Mucosa of rectum (tissue), 2 donors: Measurements from ENCODE around the gene C11orf97.

Experiments used
- H3K27ac ChIP-seq, 2 donors: one replicate each; pipeline ENCODE4 v1.7.0; 2013; ENCODE audit warnings: inconsistent platforms in 2 of 2, low read depth in 2 of 2, low read length in 2 of 2
- H3K27me3 ChIP-seq, 2 donors: one replicate each; pipeline ENCODE4 v1.7.0; 2013; ENCODE audit warnings: low read length in 2 of 2; ENCODE audit not compliant: control insufficient read depth in 2 of 2, insufficient read depth in 2 of 2
- H3K36me3 ChIP-seq, 2 donors: one replicate each; pipeline ENCODE4 v1.7.0; 2013; ENCODE audit warnings: low read length in 2 of 2; ENCODE audit not compliant: control insufficient read depth in 2 of 2, insufficient read depth in 2 of 2
- H3K4me1 ChIP-seq, 2 donors: one replicate each; pipeline ENCODE4 v1.7.0; 2013; ENCODE audit warnings: low read length in 2 of 2, mild to moderate bottlenecking in 1 of 2; ENCODE audit not compliant: control insufficient read depth in 2 of 2, insufficient read depth in 2 of 2
- H3K4me3 ChIP-seq, 2 donors: one replicate each; pipeline ENCODE4 v1.7.0; 2013; ENCODE audit warnings: low read length in 2 of 2
- H3K9ac ChIP-seq, 2 donors: one replicate each; pipeline ENCODE4 v1.7.0; 2013; ENCODE audit warnings: low read length in 2 of 2, low read depth in 1 of 2, mild to moderate bottlenecking in 1 of 2
- H3K9me3 ChIP-seq, 2 donors: one replicate each; pipeline ENCODE4 v1.7.0; 2013; ENCODE audit warnings: low read length in 2 of 2; ENCODE audit not compliant: control insufficient read depth in 2 of 2
- donor health status: healthy.
- donor health status: Normal muscosa, but diverticular disease.

C11orf97 gene

GRCh38 chr11:94539420-94539819 lies 27.2 kb downstream of the C11orf97 start:
- H3K4me3 ChIP-seq = peak overlapping the region; percentile 23 to 43
- H3K36me3 ChIP-seq = no peaks in the 10 kb centered on the region
- H3K9me3 ChIP-seq = no peaks in the 10 kb centered on the region
- no peaks in the 10 kb centered on the region for H3K27me3 ChIP-seq
- peak overlapping the region in 1 of 2 donors; percentile 50 for H3K9ac ChIP-seq
- peaks cover 20 to 52% of the 10 kb centered on the region in 2 donors for H3K4me1 ChIP-seq
- peak overlapping the region; percentile 71 to 93 for H3K27ac ChIP-seq

GRCh38 chr11:94543695-94544645 lies 31.7 kb downstream of the C11orf97 start, which contains the start of gene FUT4:
FUT4 (plus strand) TSS chr11:94543921; CDS start chr11:94544134, 213 bp downstream.
- Histone ChIP-seq H3K4me3 (peak within 1 kb of the TSS; percentile 72 to 79), H3K36me3 (no peaks in the 10 kb centered on the region), H3K9ac (peak within 1 kb of the TSS; percentile 83 to 92), H3K27me3 (no peaks in the 10 kb centered on the region), H3K4me1 (peaks cover 29 to 40% of the 10 kb centered on the region in 2 donors), H3K27ac (peak within 1 kb of the TSS; percentile 95 to 98), H3K9me3 (no peaks in the 10 kb centered on the region)

- Histone ChIP-seq H3K4me1 (peaks cover 32 to 38% of the 10 kb centered on the region in 2 donors), H3K4me3 (peak overlapping the region; percentile 72 to 79), H3K9ac (peak overlapping the region; percentile 83 to 92), H3K9me3 (no peaks in the 10 kb centered on the region), H3K27me3 (no peaks in the 10 kb centered on the region), H3K27ac (peak overlapping the region; percentile 95 to 98), H3K36me3 (no peaks in the 10 kb centered on the region)
These were observed 32.5 kb downstream of the C11orf97 start for GRCh38 chr11:94544646-94545263.

- peak overlapping the region; percentile 95 to 98 for H3K27ac ChIP-seq
- H3K9ac ChIP-seq = peak overlapping the region; percentile 83 to 92
- peaks cover 36 to 38% of the 10 kb centered on the region in 2 donors for H3K4me1 ChIP-seq
These were observed 33.3 kb downstream of the C11orf97 start for GRCh38 chr11:94545264-94546161.

GRCh38 chr11:94546162-94546470 lies 33.9 kb downstream of the C11orf97 start:
- H3K36me3 ChIP-seq = peaks cover 0 to 3% of the 10 kb centered on the region in 2 donors
- no peaks in the 10 kb centered on the region for H3K9me3 ChIP-seq
- no peaks in the 10 kb centered on the region for H3K27me3 ChIP-seq
- H3K9ac ChIP-seq = peak overlapping the region; percentile 35 to 92
- peak overlapping the region; percentile 72 to 79 for H3K4me3 ChIP-seq
- H3K4me1 ChIP-seq = peaks cover 35 to 37% of the 10 kb centered on the region in 2 donors
- H3K27ac ChIP-seq = peak overlapping the region; percentile 30 to 32

More at GRCh38 chr11:94545264-94546161, 33.3 kb downstream of the C11orf97 start:
- Histone ChIP-seq H3K36me3 (peaks cover 0 to 3% of the 10 kb centered on the region in 2 donors), H3K4me3 (peak overlapping the region; percentile 72 to 79), H3K9me3 (no peaks in the 10 kb centered on the region), H3K27me3 (no peaks in the 10 kb centered on the region)

- Histone ChIP-seq H3K27me3 (no peaks in the 10 kb centered on the region), H3K36me3 (peaks cover 0 to 3% of the 10 kb centered on the region in 2 donors), H3K4me3 (peak overlapping the region; percentile 72 to 79), H3K27ac (peak overlapping the region in 1 of 2 donors; percentile 5), H3K9ac (peak overlapping the region; percentile 45 to 53), H3K4me1 (peaks cover 33 to 35% of the 10 kb centered on the region in 2 donors), H3K9me3 (no peaks in the 10 kb centered on the region)
These were observed 34.6 kb downstream of the C11orf97 start for GRCh38 chr11:94546886-94547285.

GRCh38 chr11:94549146-94549545 lies 36.9 kb downstream of the C11orf97 start:
- no peak overlapping the region for H3K27ac ChIP-seq
- H3K4me1 ChIP-seq = peaks cover 22 to 24% of the 10 kb centered on the region in 2 donors
- peak overlapping the region in 1 of 2 donors; percentile 58 for H3K4me3 ChIP-seq
- no peaks in the 10 kb centered on the region for H3K27me3 ChIP-seq
- H3K36me3 ChIP-seq = peaks cover 0 to 3% of the 10 kb centered on the region in 2 donors
- H3K9me3 ChIP-seq = no peaks in the 10 kb centered on the region
- H3K9ac ChIP-seq = no peak overlapping the region

- Histone ChIP-seq H3K4me1 (peaks cover 22 to 23% of the 10 kb centered on the region in 2 donors), H3K27ac (no peak overlapping the region), H3K9me3 (no peaks in the 10 kb centered on the region), H3K9ac (no peak overlapping the region), H3K4me3 (peak overlapping the region in 1 of 2 donors; percentile 8), H3K27me3 (no peaks in the 10 kb centered on the region), H3K36me3 (peaks cover 0 to 3% of the 10 kb centered on the region in 2 donors)
These were observed 38.3 kb downstream of the C11orf97 start for GRCh38 chr11:94550513-94550912.

GRCh38 chr11:94553938-94554337 lies 41.7 kb downstream of the C11orf97 start:
- Histone ChIP-seq H3K27ac (no peak overlapping the region), H3K4me3 (no peak overlapping the region), H3K36me3 (peaks cover 0 to 3% of the 10 kb centered on the region in 2 donors), H3K9ac (no peak overlapping the region), H3K27me3 (no peaks in the 10 kb centered on the region), H3K9me3 (no peaks in the 10 kb centered on the region), H3K4me1 (peaks cover 11 to 12% of the 10 kb centered on the region in 2 donors)
